Tibial nerve (tissue), 3 donors: ENCODE results near the gene NME7.

ENCODE experiments used
- POLR2A ChIP-seq, 2 donors: fragments of 450-650 bp; IDR thresholded peaks; one replicate each; pipeline ENCODE4 v1.6.1; 2017; ENCODE audit warnings: antibody characterized with exemption in 2 of 2, mild to moderate bottlenecking in 2 of 2, moderate library complexity in 2 of 2
- TF ChIP-seq, protein P1 (sequence below), 5 experiments: fragments of 200-600 bp in 3 of 5; fragments of 450-650 bp in 2 of 5; sonication (generic) in 3 of 5; IDR thresholded peaks; one replicate each; pipeline ENCODE4 v1.5.1; 2016 to 2019; ENCODE audit warnings: antibody characterized with exemption in 5 of 5, mild to moderate bottlenecking in 3 of 5, moderate library complexity in 2 of 5

DNA sequence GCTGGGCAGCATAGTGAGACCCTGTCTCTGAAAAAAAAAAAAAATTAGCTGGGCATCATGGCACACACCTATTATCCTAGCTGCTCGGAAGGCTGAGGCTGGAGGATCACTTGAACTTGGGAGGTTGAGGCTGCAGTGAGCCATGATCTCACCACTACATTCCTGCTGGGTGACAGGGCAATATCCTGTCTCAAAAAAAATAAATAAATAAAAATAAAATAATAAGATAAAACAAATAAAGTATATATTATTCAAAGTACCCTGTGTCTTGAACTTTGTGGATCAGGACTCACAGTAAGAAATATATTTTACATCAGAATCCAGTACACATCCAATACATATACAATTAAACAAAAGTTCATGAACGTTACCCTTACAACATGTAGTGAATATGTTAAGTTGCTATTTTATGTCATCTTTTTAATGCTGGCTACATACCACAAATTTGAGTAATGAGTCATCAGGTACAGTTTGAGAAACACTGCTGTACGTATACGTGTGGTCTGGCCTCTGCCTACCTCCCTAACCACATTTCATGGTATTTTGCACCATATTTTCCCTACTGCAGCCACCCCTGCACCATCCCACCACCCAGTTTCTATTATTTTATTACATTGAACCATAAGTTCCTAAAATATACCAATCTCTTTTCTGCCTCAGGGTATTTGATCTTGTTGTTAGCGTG, 4.4 kb downstream of the NME7 start:
- TF ChIP-seq, protein P1, sequence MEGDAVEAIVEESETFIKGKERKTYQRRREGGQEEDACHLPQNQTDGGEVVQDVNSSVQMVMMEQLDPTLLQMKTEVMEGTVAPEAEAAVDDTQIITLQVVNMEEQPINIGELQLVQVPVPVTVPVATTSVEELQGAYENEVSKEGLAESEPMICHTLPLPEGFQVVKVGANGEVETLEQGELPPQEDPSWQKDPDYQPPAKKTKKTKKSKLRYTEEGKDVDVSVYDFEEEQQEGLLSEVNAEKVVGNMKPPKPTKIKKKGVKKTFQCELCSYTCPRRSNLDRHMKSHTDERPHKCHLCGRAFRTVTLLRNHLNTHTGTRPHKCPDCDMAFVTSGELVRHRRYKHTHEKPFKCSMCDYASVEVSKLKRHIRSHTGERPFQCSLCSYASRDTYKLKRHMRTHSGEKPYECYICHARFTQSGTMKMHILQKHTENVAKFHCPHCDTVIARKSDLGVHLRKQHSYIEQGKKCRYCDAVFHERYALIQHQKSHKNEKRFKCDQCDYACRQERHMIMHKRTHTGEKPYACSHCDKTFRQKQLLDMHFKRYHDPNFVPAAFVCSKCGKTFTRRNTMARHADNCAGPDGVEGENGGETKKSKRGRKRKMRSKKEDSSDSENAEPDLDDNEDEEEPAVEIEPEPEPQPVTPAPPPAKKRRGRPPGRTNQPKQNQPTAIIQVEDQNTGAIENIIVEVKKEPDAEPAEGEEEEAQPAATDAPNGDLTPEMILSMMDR (IDR thresholded peaks at IDR 0.05), result no peak
- TF ChIP-seq POLR2A (IDR thresholded peaks at IDR 0.05), result no peak
